NCI-H1092 (cell line): Measurements from ENCODE around the gene TMEM33.

Experiments used
- DNase-seq: peaks from one replicate; lab custom pipeline; 2025; lab: John Stamatoyannopoulos, UW

Gene TMEM33

DNA sequence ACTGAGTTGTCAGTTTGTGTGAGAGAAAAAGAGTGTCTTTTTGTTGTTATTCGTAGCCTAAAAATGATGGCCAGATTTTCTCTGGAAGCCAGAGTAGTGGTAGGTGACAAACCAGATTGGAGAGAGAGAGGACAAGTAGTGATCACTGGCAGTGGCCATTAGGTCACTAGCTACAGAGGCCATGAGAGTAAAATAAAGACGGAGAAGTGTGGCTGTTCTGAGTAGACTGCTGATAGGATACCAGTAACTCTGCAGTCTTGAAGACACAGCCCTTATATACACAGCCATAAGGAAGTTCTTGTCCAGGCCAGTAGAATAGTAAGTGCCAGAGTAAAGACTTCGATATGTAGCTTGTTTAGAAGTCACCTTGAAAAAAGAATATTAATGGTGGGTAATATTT, 62.8 kb downstream of the TMEM33 start:
- no peak for DNase-seq

DNA sequence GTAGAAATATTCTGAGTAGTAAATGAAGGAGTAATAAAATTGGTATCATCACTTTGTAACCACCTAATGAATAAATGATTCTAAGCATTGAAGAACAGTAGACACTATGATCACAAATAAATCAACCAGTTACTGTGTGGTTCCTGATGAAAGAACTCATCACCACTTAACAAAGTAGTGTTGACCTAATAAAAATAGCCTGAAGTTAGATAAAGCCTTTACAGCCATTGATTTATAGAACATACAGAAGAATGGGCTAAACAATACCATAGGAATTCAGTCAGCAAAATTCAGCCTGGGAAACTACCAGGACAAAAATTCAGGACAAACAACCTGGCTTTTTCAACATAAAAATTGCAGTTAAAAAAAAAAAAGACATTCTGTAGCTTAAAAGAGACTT, 64.1 kb downstream of the TMEM33 start:
- no peak for DNase-seq

DNA sequence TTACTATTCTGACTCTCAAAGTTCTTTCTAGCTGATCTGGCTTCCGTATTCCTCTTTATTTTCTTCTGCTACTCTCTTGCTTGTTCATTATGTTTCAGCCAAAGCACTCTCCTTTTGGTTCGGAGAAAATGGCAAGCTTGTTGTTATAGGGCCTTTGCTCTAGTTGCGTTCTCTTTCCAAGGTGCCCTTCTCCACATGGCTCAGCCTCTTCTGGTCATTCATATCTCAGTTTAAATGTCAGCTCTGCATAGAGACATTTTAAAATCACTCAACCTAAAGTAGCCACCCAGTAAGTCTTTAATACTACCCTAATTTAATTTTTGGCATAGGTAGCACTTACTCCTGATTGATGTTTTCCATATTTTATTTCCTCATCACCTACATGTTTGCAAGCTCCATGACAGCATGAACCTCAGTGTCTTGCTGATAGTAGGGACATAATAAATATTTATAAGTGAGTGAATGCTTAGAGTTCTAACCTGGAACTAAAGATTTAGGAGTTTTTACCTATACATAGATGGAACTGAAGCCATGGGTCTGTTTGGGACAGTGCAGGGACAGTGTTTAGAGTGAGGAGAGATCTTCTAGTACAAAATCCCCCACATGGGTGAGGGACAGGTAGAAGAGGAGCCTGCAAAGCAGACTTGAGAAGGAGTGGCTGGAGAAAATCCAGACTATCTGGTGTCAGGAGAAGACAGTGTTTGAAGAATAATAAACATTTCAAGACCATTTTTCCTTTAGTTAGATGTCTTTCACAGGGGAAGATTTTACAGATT, 73.0 kb downstream of the TMEM33 start:
- no peak for DNase-seq
